Measurements from ENCODE around the gene KRT222.

Gene KRT222

GRCh38 chr17:40615068-40615840 is 49.7 kb downstream of the KRT222 start:
- peak; percentile 26 for DNase-seq (ENCODE audit: low read depth)

GRCh38 chr17:40614431-40615067 is 50.4 kb downstream of the KRT222 start:
- no peak for DNase-seq (ENCODE audit: low read depth)

- no peak for DNase-seq (ENCODE audit: low read depth)
These were observed 51.4 kb downstream of the KRT222 start for GRCh38 chr17:40613467-40614154.

GRCh38 chr17:40612599-40613244 is 52.3 kb downstream of the KRT222 start:
- no peak for DNase-seq (ENCODE audit: low read depth)

GRCh38 chr17:40611840-40612474 is 53.0 kb downstream of the KRT222 start:
- no peak for DNase-seq (ENCODE audit: low read depth)

- no peak for DNase-seq (ENCODE audit: low read depth)
These were observed 54.6 kb downstream of the KRT222 start for GRCh38 chr17:40610359-40610758.

GRCh38 chr17:40608061-40608581 is 56.9 kb downstream of the KRT222 start:
- no peak for DNase-seq (ENCODE audit: low read depth)

GRCh38 chr17:40607641-40608040 is 57.3 kb downstream of the KRT222 start:
- DNase-seq (ENCODE audit: low read depth): no peak

- no peak for DNase-seq (ENCODE audit: low read depth)
These were observed 58.2 kb downstream of the KRT222 start for GRCh38 chr17:40606548-40607353.

- DNase-seq (ENCODE audit: low read depth): no peak
These were observed 59.7 kb downstream of the KRT222 start for GRCh38 chr17:40605306-40605705.

All from stromal cell of bone marrow (primary cell).